Activated naive CD8-positive, alpha-beta T cell treated with anti-CD3 and anti-CD28 coated beads for 36 hours (primary cell): ENCODE data around the gene ZNF367. TPM values are rescaled to one million over a fixed set of nuclear protein-coding genes. Genes with fewer than 3 reads are reported as not detected.

ENCODE experiments used
- DNase-seq: peaks from one replicate; pipeline ENCODE4 v3.0.0; 2021
- H3K27ac Mint-ChIP-seq: one replicate; pipeline ENCODE4 v1.8.0; 2022; ENCODE audit warnings: mild to moderate bottlenecking, moderate library complexity, mixed read lengths
- H3K27me3 Mint-ChIP-seq: one replicate; pipeline ENCODE4 v1.8.0; 2022; ENCODE audit warnings: mild to moderate bottlenecking, mixed read lengths
- H3K36me3 Mint-ChIP-seq: one replicate; pipeline ENCODE4 v1.8.0; 2021; ENCODE audit warnings: mild to moderate bottlenecking, mixed read lengths
- H3K4me1 Mint-ChIP-seq: one replicate; pipeline ENCODE4 v1.8.0; 2021; ENCODE audit warnings: mixed read lengths
- H3K4me3 Mint-ChIP-seq: one replicate; pipeline ENCODE4 v1.8.0; 2022; ENCODE audit warnings: mild to moderate bottlenecking, moderate library complexity, mixed read lengths
- H3K9me3 Mint-ChIP-seq: one replicate; pipeline ENCODE4 v1.8.0; 2022; ENCODE audit warnings: mixed read lengths
- total RNA-seq, 2 experiments: library from RNA; stranded (reverse); gene quantifications; one replicate each; pipeline ENCODE4 v1.2.3, GENCODE V29; 2021

The ZNF367 gene
- total RNA-seq, 2 experiments from 2014 or later = 40.2 to 40.9 TPM

GRCh38 chr9:96448546-96449170 is 30.5 kb upstream of the ZNF367 start:
- H3K27me3 Mint-ChIP-seq = peaks cover 12% of the 10 kb centered on the region
- H3K36me3 Mint-ChIP-seq = no peaks in the 10 kb centered on the region
- no peaks in the 10 kb centered on the region for H3K9me3 Mint-ChIP-seq
- H3K4me3 Mint-ChIP-seq = no peak overlapping the region
- H3K27ac Mint-ChIP-seq = no peak overlapping the region
- no peak for DNase-seq
- H3K4me1 Mint-ChIP-seq = peaks cover 29% of the 10 kb centered on the region

DNA sequence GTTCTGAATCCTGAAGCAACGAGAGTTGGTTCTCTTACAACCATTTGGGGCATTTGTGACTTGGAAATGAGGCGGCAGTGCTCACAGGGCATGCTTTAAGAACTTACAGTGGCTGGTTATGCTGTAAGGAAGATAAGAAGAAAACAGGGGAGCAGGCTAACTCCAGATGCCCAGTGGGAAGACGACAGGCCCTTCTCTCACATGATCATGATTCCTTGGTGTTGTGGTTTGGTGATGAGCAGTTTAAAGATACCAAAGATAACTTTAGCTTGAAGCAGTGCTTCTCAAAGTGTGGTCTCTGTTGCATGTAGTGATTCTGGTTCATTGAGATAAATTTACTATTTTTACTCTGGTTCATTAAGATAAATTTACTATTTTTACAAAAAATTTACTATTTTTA is 29.2 kb upstream of the ZNF367 start:
- no peak overlapping the region for H3K27ac Mint-ChIP-seq

DNA sequence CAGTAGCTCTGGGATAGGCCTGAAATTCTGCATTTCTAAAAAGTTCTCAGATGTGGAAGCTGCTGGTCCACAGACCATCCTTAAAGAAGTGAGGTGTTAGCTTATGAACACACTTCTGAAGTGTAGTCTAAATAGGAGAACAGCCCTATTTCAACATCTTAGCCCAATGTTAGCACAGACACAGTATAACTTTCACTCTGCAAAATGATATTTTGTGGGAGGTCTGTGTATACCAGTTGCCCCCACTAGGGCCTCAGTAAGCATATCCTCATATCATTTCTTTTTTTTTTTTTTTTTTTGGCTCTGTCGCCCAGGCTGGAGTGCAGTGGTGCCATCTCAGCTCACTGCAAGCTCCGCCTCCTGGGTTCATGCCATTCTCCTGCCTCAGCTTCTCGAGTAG is 24.3 kb upstream of the ZNF367 start:
- no peak overlapping the region for H3K4me3 Mint-ChIP-seq
- no peak overlapping the region for H3K27ac Mint-ChIP-seq
- no peak for DNase-seq
- no peaks in the 10 kb centered on the region for H3K36me3 Mint-ChIP-seq
- H3K9me3 Mint-ChIP-seq = no peaks in the 10 kb centered on the region
- peaks cover 4% of the 10 kb centered on the region for H3K4me1 Mint-ChIP-seq
- no peaks in the 10 kb centered on the region for H3K27me3 Mint-ChIP-seq

More for the DNA sequence above, 29.2 kb upstream of the ZNF367 start:
- H3K4me3 Mint-ChIP-seq = no peak overlapping the region
- peaks cover 12% of the 10 kb centered on the region for H3K27me3 Mint-ChIP-seq
- H3K4me1 Mint-ChIP-seq = peaks cover 21% of the 10 kb centered on the region
- DNase-seq = no peak
- no peaks in the 10 kb centered on the region for H3K36me3 Mint-ChIP-seq
- H3K9me3 Mint-ChIP-seq = no peaks in the 10 kb centered on the region

- Mint-ChIP-seq H3K27me3 (no peaks in the 10 kb centered on the region), H3K27ac (no peak overlapping the region)
- no peak for DNase-seq
Observed at GRCh38 chr9:96441798-96442445, 23.8 kb upstream of the ZNF367 start.

GRCh38 chr9:96440671-96441199 is 22.6 kb upstream of the ZNF367 start:
- Mint-ChIP-seq H3K27ac (no peak overlapping the region), H3K4me1 (peaks cover under 1% of the 10 kb centered on the region), H3K9me3 (no peaks in the 10 kb centered on the region), H3K36me3 (no peaks in the 10 kb centered on the region), H3K27me3 (no peaks in the 10 kb centered on the region), H3K4me3 (no peak overlapping the region)
- no peak for DNase-seq

More at GRCh38 chr9:96441798-96442445, 23.8 kb upstream of the ZNF367 start:
- H3K9me3 Mint-ChIP-seq = no peaks in the 10 kb centered on the region
- H3K4me1 Mint-ChIP-seq = peaks cover 2% of the 10 kb centered on the region
- no peak overlapping the region for H3K4me3 Mint-ChIP-seq
- H3K36me3 Mint-ChIP-seq = no peaks in the 10 kb centered on the region

- H3K36me3 Mint-ChIP-seq = no peaks in the 10 kb centered on the region
- H3K27me3 Mint-ChIP-seq = no peaks in the 10 kb centered on the region
- no peak overlapping the region for H3K27ac Mint-ChIP-seq
- DNase-seq = no peak
- H3K9me3 Mint-ChIP-seq = no peaks in the 10 kb centered on the region
- peaks cover 3% of the 10 kb centered on the region for H3K4me1 Mint-ChIP-seq
- no peak overlapping the region for H3K4me3 Mint-ChIP-seq
Observed at GRCh38 chr9:96437454-96437853, 19.3 kb upstream of the ZNF367 start.

GRCh38 chr9:96436456-96437126 is 18.4 kb upstream of the ZNF367 start:
- no peaks in the 10 kb centered on the region for H3K9me3 Mint-ChIP-seq
- H3K4me1 Mint-ChIP-seq = peaks cover 3% of the 10 kb centered on the region
- H3K27ac Mint-ChIP-seq = no peak overlapping the region
- H3K4me3 Mint-ChIP-seq = no peak overlapping the region
- no peaks in the 10 kb centered on the region for H3K36me3 Mint-ChIP-seq
- H3K27me3 Mint-ChIP-seq = no peaks in the 10 kb centered on the region
- no peak for DNase-seq

- no peaks in the 10 kb centered on the region for H3K9me3 Mint-ChIP-seq
- no peak overlapping the region for H3K27ac Mint-ChIP-seq
- peaks cover 3% of the 10 kb centered on the region for H3K4me1 Mint-ChIP-seq
- H3K27me3 Mint-ChIP-seq = no peaks in the 10 kb centered on the region
- H3K4me3 Mint-ChIP-seq = no peak overlapping the region
- H3K36me3 Mint-ChIP-seq = no peaks in the 10 kb centered on the region
- no peak for DNase-seq
Observed at GRCh38 chr9:96436063-96436455, 17.9 kb upstream of the ZNF367 start.

GRCh38 chr9:96435345-96435744 is 17.2 kb upstream of the ZNF367 start:
- Mint-ChIP-seq H3K27ac (no peak overlapping the region), H3K4me3 (no peak overlapping the region), H3K27me3 (no peaks in the 10 kb centered on the region), H3K4me1 (peaks cover 3% of the 10 kb centered on the region), H3K9me3 (no peaks in the 10 kb centered on the region), H3K36me3 (no peaks in the 10 kb centered on the region)
- no peak for DNase-seq

GRCh38 chr9:96430377-96430776 is 12.2 kb upstream of the ZNF367 start:
- no peak for DNase-seq

DNA sequence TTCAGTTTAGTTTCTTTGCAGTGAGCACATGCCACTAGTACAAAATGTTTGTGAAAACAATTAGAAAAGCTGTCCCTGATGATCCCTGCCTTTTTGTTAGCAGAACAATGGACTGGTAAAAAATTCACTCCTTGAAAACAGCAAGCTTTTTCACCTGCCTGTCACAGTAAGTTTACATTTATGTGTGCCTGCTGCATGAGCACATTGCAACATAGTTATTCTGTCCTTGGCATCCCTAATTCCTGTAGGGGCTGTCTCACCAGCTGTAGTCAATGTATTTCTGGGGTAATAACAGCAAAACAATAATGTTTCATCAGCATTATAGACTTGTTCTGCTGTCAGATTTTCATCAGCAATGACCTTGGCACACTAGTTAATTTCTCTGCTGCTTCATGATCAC is 11.6 kb upstream of the ZNF367 start:
- DNase-seq = no peak
- peaks cover 9% of the 10 kb centered on the region for H3K4me1 Mint-ChIP-seq
- H3K27me3 Mint-ChIP-seq = no peaks in the 10 kb centered on the region
- no peaks in the 10 kb centered on the region for H3K9me3 Mint-ChIP-seq
- H3K27ac Mint-ChIP-seq = no peak overlapping the region
- no peaks in the 10 kb centered on the region for H3K36me3 Mint-ChIP-seq
- no peak overlapping the region for H3K4me3 Mint-ChIP-seq

More at GRCh38 chr9:96430377-96430776, 12.2 kb upstream of the ZNF367 start:
- no peaks in the 10 kb centered on the region for H3K9me3 Mint-ChIP-seq
- H3K27me3 Mint-ChIP-seq = no peaks in the 10 kb centered on the region
- H3K4me3 Mint-ChIP-seq = no peak overlapping the region
- no peaks in the 10 kb centered on the region for H3K36me3 Mint-ChIP-seq
- no peak overlapping the region for H3K27ac Mint-ChIP-seq
- H3K4me1 Mint-ChIP-seq = peaks cover 6% of the 10 kb centered on the region

- Mint-ChIP-seq H3K27ac (no peak overlapping the region), H3K27me3 (no peaks in the 10 kb centered on the region), H3K36me3 (no peaks in the 10 kb centered on the region), H3K4me1 (peaks cover 12% of the 10 kb centered on the region), H3K4me3 (no peak overlapping the region), H3K9me3 (no peaks in the 10 kb centered on the region)
- no peak for DNase-seq
Observed at GRCh38 chr9:96425500-96426169, 7.5 kb upstream of the ZNF367 start.

- H3K9me3 Mint-ChIP-seq = no peaks in the 10 kb centered on the region
- no peak for DNase-seq
- H3K4me3 Mint-ChIP-seq = no peak overlapping the region
- no peaks in the 10 kb centered on the region for H3K27me3 Mint-ChIP-seq
- H3K27ac Mint-ChIP-seq = no peak overlapping the region
- no peaks in the 10 kb centered on the region for H3K36me3 Mint-ChIP-seq
- H3K4me1 Mint-ChIP-seq = peaks cover 24% of the 10 kb centered on the region
Observed at GRCh38 chr9:96423985-96424336, 5.8 kb upstream of the ZNF367 start.

- Mint-ChIP-seq H3K27me3 (no peaks in the 10 kb centered on the region), H3K9me3 (no peaks in the 10 kb centered on the region), H3K4me3 (no peak overlapping the region), H3K36me3 (no peaks in the 10 kb centered on the region), H3K4me1 (peaks cover 24% of the 10 kb centered on the region), H3K27ac (no peak overlapping the region)
- DNase-seq = no peak
Observed at GRCh38 chr9:96423322-96423984, 5.3 kb upstream of the ZNF367 start.
